Trophoblast cell (in vitro differentiated cells and primary cell): ENCODE measurements around the gene YIPF1.
A peak's percentile ranks its signal among the peaks of the same experiment; 100 is the strongest.
"Not testable (repeated sequence)": the region's sequence is repeated elsewhere in the genome, so short reads cannot be mapped to it uniquely, and the experiment has no call there.

Source experiments
- DNase-seq, 2 donors: peaks; one replicate each; pipeline ENCODE4 v3.0.0-alpha.2; 2016
- H2AFZ ChIP-seq: 2 replicates; pipeline ENCODE4 v1.6.1; 2013; ENCODE audit warnings: low read length, moderate library complexity, mild to moderate bottlenecking; ENCODE audit not compliant: insufficient read depth, poor library complexity
- H2AK5ac ChIP-seq: 2 replicates; pipeline ENCODE4 v1.6.1; 2013; ENCODE audit warnings: mild to moderate bottlenecking, low read length
- H2BK120ac ChIP-seq: 2 replicates; pipeline ENCODE4 v1.6.1; 2013; ENCODE audit warnings: low read length, mild to moderate bottlenecking, moderate library complexity; ENCODE audit not compliant: insufficient read depth, poor library complexity
- H2BK12ac ChIP-seq: 2 replicates; pipeline ENCODE4 v1.6.1; 2013; ENCODE audit warnings: mild to moderate bottlenecking, low read length, moderate library complexity
- H2BK5ac ChIP-seq: 2 replicates; pipeline ENCODE4 v1.6.1; 2013; ENCODE audit warnings: low read length, low read depth, moderate library complexity, mild to moderate bottlenecking; ENCODE audit not compliant: poor library complexity
- H3K14ac ChIP-seq: 2 replicates; pipeline ENCODE4 v1.6.1; 2013; ENCODE audit warnings: mild to moderate bottlenecking, low read length
- H3K18ac ChIP-seq: 2 replicates; pipeline ENCODE4 v1.6.1; 2013; ENCODE audit warnings: mild to moderate bottlenecking, low read length
- H3K23ac ChIP-seq: 2 replicates; pipeline ENCODE4 v1.6.1; 2013; ENCODE audit warnings: low read length
- H3K27ac ChIP-seq: 2 replicates; pipeline ENCODE4 v1.5.1; 2013; ENCODE audit warnings: low read depth, mild to moderate bottlenecking, inconsistent platforms, low read length, moderate library complexity
- H3K27me3 ChIP-seq: 2 replicates; pipeline ENCODE4 v1.6.1; 2013; ENCODE audit warnings: inconsistent platforms, mild to moderate bottlenecking, low read length, moderate library complexity; ENCODE audit not compliant: insufficient read depth
- H3K36me3 ChIP-seq, 2 experiments: 1 replicate in 1 of 2; 2 replicates in 1 of 2; pipeline ENCODE4 v1.6.1; 2013; ENCODE audit warnings: low read length in 2 of 2, mild to moderate bottlenecking in 2 of 2, moderate library complexity in 1 of 2; ENCODE audit not compliant: insufficient read depth in 2 of 2, control insufficient read depth in 1 of 2
- H3K4ac ChIP-seq: 2 replicates; pipeline ENCODE4 v1.6.1; 2013; ENCODE audit warnings: low read depth, mild to moderate bottlenecking, low read length, moderate library complexity
- H3K4me1 ChIP-seq, 2 experiments: 1 replicate in 1 of 2; 2 replicates in 1 of 2; pipeline ENCODE4 v1.6.1; 2013; ENCODE audit warnings: low read length in 2 of 2, mild to moderate bottlenecking in 2 of 2, moderate library complexity in 1 of 2; ENCODE audit not compliant: insufficient read depth in 2 of 2, control insufficient read depth in 1 of 2
- H3K4me2 ChIP-seq: 2 replicates; pipeline ENCODE4 v1.6.1; 2013; ENCODE audit warnings: inconsistent platforms, mild to moderate bottlenecking, low read length, moderate library complexity
- H3K4me3 ChIP-seq: 2 replicates; pipeline ENCODE4 v1.5.1; 2013; ENCODE audit warnings: mild to moderate bottlenecking, low read depth, low read length, inconsistent platforms
- H3K79me1 ChIP-seq: one replicate; pipeline ENCODE4 v1.6.1; 2013; ENCODE audit warnings: low read length
- H3K79me2 ChIP-seq: 2 replicates; pipeline ENCODE4 v1.6.1; 2013; ENCODE audit warnings: low read length, mild to moderate bottlenecking; ENCODE audit not compliant: control insufficient read depth, insufficient read depth, poor library complexity
- H3K9ac ChIP-seq: 2 replicates; pipeline ENCODE4 v1.6.1; 2013; ENCODE audit warnings: mild to moderate bottlenecking, low read length
- H3K9me3 ChIP-seq: 2 replicates; pipeline ENCODE4 v1.6.1; 2013; ENCODE audit warnings: low read depth, mild to moderate bottlenecking, control low read depth, inconsistent platforms, low read length; ENCODE audit not compliant: insufficient read depth
- H4K12ac ChIP-seq: 2 replicates; pipeline ENCODE4 v1.6.1; 2013; ENCODE audit warnings: low read depth, mild to moderate bottlenecking, low read length, moderate library complexity
- H4K8ac ChIP-seq: 2 replicates; pipeline ENCODE4 v1.6.1; 2013; ENCODE audit warnings: low read depth, mild to moderate bottlenecking, low read length, moderate library complexity
- H4K91ac ChIP-seq: one replicate; pipeline ENCODE4 v1.6.1; 2013; ENCODE audit warnings: low read depth, mild to moderate bottlenecking, low read length, moderate library complexity
- WGBS: extraction: QIAGEN DNeasy Blood & Tissue Kit; methylation state at CpG from one replicate; pipeline ENCODE4 v1.1.7; 2013; ENCODE audit warnings: missing lambda C conversion rate; ENCODE audit not compliant: insufficient read length, insufficient coverage; ENCODE audit errors: extremely low coverage; 5-methylcytosine and 5-hydroxymethylcytosine counted together

YIPF1 gene

GRCh38 chr1:53881853-53882252 is 7.7 kb downstream of the YIPF1 start:
- H3K9me3 ChIP-seq: not testable (repeated sequence)

GRCh38 chr1:53878492-53879105 is 11.0 kb downstream of the YIPF1 start:
- H3K23ac ChIP-seq: no peak overlapping the region
- H4K91ac ChIP-seq: no peak overlapping the region
- no peak overlapping the region for H2BK5ac ChIP-seq
- H3K4ac ChIP-seq: no peak overlapping the region
- no peak overlapping the region for H2BK12ac ChIP-seq
- H3K9me3 ChIP-seq: no peaks in the 10 kb centered on the region
- no peak overlapping the region for H3K18ac ChIP-seq
- no peaks in the 10 kb centered on the region for H3K4me1 ChIP-seq
- H4K12ac ChIP-seq: no peak overlapping the region
- peaks cover 4 to 12% of the 10 kb centered on the region in 2 experiments for H3K36me3 ChIP-seq
- no CpG with 5 or more reads among the region's 5 CpGs for WGBS
- H2AFZ ChIP-seq: no peak overlapping the region
- no peak overlapping the region for H2BK120ac ChIP-seq
- no peak overlapping the region for H3K4me3 ChIP-seq
- H3K79me1 ChIP-seq: no peaks in the 10 kb centered on the region
- H3K9ac ChIP-seq: no peak overlapping the region
- no peaks in the 10 kb centered on the region for H3K27me3 ChIP-seq
- no peak overlapping the region for H4K8ac ChIP-seq
- no peak overlapping the region for H3K4me2 ChIP-seq
- H3K14ac ChIP-seq: no peak overlapping the region
- peak in 1 of 2 donors; percentile 77 for DNase-seq
- H3K27ac ChIP-seq: no peak overlapping the region
- H2AK5ac ChIP-seq: no peak overlapping the region
- H3K79me2 ChIP-seq: no peaks in the 10 kb centered on the region

More at GRCh38 chr1:53881853-53882252, 7.7 kb downstream of the YIPF1 start:
- H4K12ac ChIP-seq, H2BK5ac ChIP-seq, H3K4me3 ChIP-seq, H3K4me2 ChIP-seq, H2AFZ ChIP-seq, H3K4me1 ChIP-seq, H3K79me2 ChIP-seq, H3K23ac ChIP-seq, H3K18ac ChIP-seq, H2BK120ac ChIP-seq, H3K79me1 ChIP-seq, H3K4ac ChIP-seq, H4K91ac ChIP-seq, H4K8ac ChIP-seq, H3K9ac ChIP-seq, H2AK5ac ChIP-seq, H2BK12ac ChIP-seq, H3K14ac ChIP-seq, H3K27me3 ChIP-seq, H3K27ac ChIP-seq, DNase-seq: not testable (repeated sequence)
- peaks cover 8 to 12% of the 10 kb centered on the region in 2 experiments for H3K36me3 ChIP-seq
- no CpG with 5 or more reads among the region's 2 CpGs for WGBS

GRCh38 chr1:53875150-53875549 is 14.4 kb downstream of the YIPF1 start:
- not testable (repeated sequence) for H3K18ac ChIP-seq, H3K4me2 ChIP-seq, H3K4me3 ChIP-seq, H3K79me1 ChIP-seq, H3K4ac ChIP-seq, H2BK120ac ChIP-seq, H4K12ac ChIP-seq, H3K27me3 ChIP-seq, H3K9me3 ChIP-seq, H2BK12ac ChIP-seq, H3K4me1 ChIP-seq, H2AFZ ChIP-seq, H2BK5ac ChIP-seq, H3K23ac ChIP-seq, H3K79me2 ChIP-seq, DNase-seq, H3K27ac ChIP-seq, H4K8ac ChIP-seq, H3K9ac ChIP-seq, H4K91ac ChIP-seq, H2AK5ac ChIP-seq, H3K14ac ChIP-seq
- H3K36me3 ChIP-seq: peaks cover 8 to 12% of the 10 kb centered on the region in 2 experiments
- no CpG with 5 or more reads among the region's 2 CpGs for WGBS

- WGBS: no CpG with 5 or more reads among the region's 5 CpGs
Measured at GRCh38 chr1:53871773-53872484, 17.7 kb downstream of the YIPF1 start.

More at GRCh38 chr1:53871773-53872484, 17.7 kb downstream of the YIPF1 start:
- H3K9me3 ChIP-seq: no peaks in the 10 kb centered on the region
- H3K36me3 ChIP-seq: peaks cover 7 to 8% of the 10 kb centered on the region in 2 experiments
- no peak overlapping the region for H2BK120ac ChIP-seq
- no peak for DNase-seq
- H3K9ac ChIP-seq: no peak overlapping the region
- H3K14ac ChIP-seq: no peak overlapping the region
- H4K8ac ChIP-seq: no peak overlapping the region
- no peak overlapping the region for H4K91ac ChIP-seq
- H3K4ac ChIP-seq: no peak overlapping the region
- H3K18ac ChIP-seq: no peak overlapping the region
- H3K4me3 ChIP-seq: no peak overlapping the region
- H2AFZ ChIP-seq: no peak overlapping the region
- H4K12ac ChIP-seq: no peak overlapping the region
- no peaks in the 10 kb centered on the region for H3K27me3 ChIP-seq
- no peak overlapping the region for H2BK5ac ChIP-seq
- no peak overlapping the region for H2BK12ac ChIP-seq
- H3K79me1 ChIP-seq: no peaks in the 10 kb centered on the region
- no peaks in the 10 kb centered on the region for H3K4me1 ChIP-seq
- no peak overlapping the region for H2AK5ac ChIP-seq
- H3K23ac ChIP-seq: no peak overlapping the region
- H3K27ac ChIP-seq: no peak overlapping the region
- no peak overlapping the region for H3K4me2 ChIP-seq
- H3K79me2 ChIP-seq: no peaks in the 10 kb centered on the region
